ENCODE data around the gene WNT5B.
"Not testable (repeated sequence)": the region's sequence is repeated elsewhere in the genome, so short reads cannot be mapped to it uniquely, and the experiment has no call there.

Gene WNT5B

GRCh38 chr12:1691123-1692007 is 62.3 kb downstream of the WNT5B start:
- no peak for DNase-seq (ENCODE audit: low read depth)

- no peak for DNase-seq (ENCODE audit: low read depth)
Measured at GRCh38 chr12:1692226-1692625, 63.2 kb downstream of the WNT5B start.

GRCh38 chr12:1692895-1693610 is 64.0 kb downstream of the WNT5B start:
- DNase-seq (ENCODE audit: low read depth) = no peak

GRCh38 chr12:1695097-1695496 is 66.1 kb downstream of the WNT5B start:
- DNase-seq (ENCODE audit: low read depth) = not testable (repeated sequence)

- no peak for DNase-seq (ENCODE audit: low read depth)
Measured at GRCh38 chr12:1695886-1696670, 67.0 kb downstream of the WNT5B start.

GRCh38 chr12:1696800-1697199 is 67.8 kb downstream of the WNT5B start:
- no peak for DNase-seq (ENCODE audit: low read depth)
